ENCODE results near the gene ABCB6. TPM values are rescaled to one million over a fixed set of nuclear protein-coding genes. Genes with fewer than 3 reads are reported as not detected.
A peak's percentile ranks its signal among the peaks of the same experiment; 100 is the strongest.

Gene ABCB6
- total and polyA plus RNA-seq, 2 experiments from 2014 or later, result 21.8 to 25.3 TPM

- H3K4me2 ChIP-seq (ENCODE audit: unreplicated experiment), result no peak overlapping the region
- no peaks in the 10 kb centered on the region for H3K9me2 ChIP-seq (ENCODE audit: insufficient read depth)
- no peaks in the 10 kb centered on the region for H3K36me3 ChIP-seq (ENCODE audit: low read depth)
- H3K27ac ChIP-seq, result no peak overlapping the region
- H3F3A ChIP-seq (ENCODE audit: insufficient read depth), result peaks cover 17% of the 10 kb centered on the region
- in situ Hi-C loops (cut with MboI), result no loop called here
- peaks cover 11% of the 10 kb centered on the region; the same call in 1 of the 2 replicates for H3K4me1 ChIP-seq (ENCODE audit: insufficient read depth)
- H2AFZ ChIP-seq, result no peak overlapping the region
- no peak overlapping the region for H3K9ac ChIP-seq
- 78 to 84% methylated on average over 18 of the region's 18 CpGs for WGBS, 2 experiments (ENCODE audit: low coverage in 1 of 2, low lambda C conversion rate in 2 of 2, missing lambda C conversion rate in 2 of 2)
- no peaks in the 10 kb centered on the region for H3K27me3 ChIP-seq (replicated peaks; ENCODE audit: insufficient read depth)
- no peaks in the 10 kb centered on the region for H4K20me1 ChIP-seq (ENCODE audit: insufficient read depth)
- DNase-seq, result no peak
- TF ChIP-seq EZH2 (IDR thresholded peaks at IDR 0.05; ENCODE audit: insufficient read depth, poor library complexity, severe bottlenecking) (no peak), EZH2phosphoT487 (IDR thresholded peaks at IDR 0.05; ENCODE audit: insufficient read depth, low read depth) (no peak)
- H3K4me3 ChIP-seq, result no peak overlapping the region
- H3K9me3 ChIP-seq (ENCODE audit: low read depth), result no peaks in the 10 kb centered on the region
- H3K79me2 ChIP-seq (ENCODE audit: insufficient read depth), result 0 out of 2 replicates have a peak, but pooled peaks cover 3% of the 10 kb centered on the region
Observed at GRCh38 chr2:219209236-219210195, 9.2 kb downstream of the ABCB6 start.

GRCh38 chr2:219207884-219208740, 10.6 kb downstream of the ABCB6 start:
- peaks cover 17% of the 10 kb centered on the region for H3F3A ChIP-seq (ENCODE audit: insufficient read depth)
- H3K9ac ChIP-seq, result peak overlapping the region; percentile 77
- in situ Hi-C loops (cut with MboI), result no loop called here
- no peaks in the 10 kb centered on the region for H3K9me3 ChIP-seq (ENCODE audit: low read depth)
- 0 out of 2 replicates have a peak, but pooled peaks cover 3% of the 10 kb centered on the region for H3K79me2 ChIP-seq (ENCODE audit: insufficient read depth)
- H3K4me1 ChIP-seq (ENCODE audit: insufficient read depth), result peaks cover 11% of the 10 kb centered on the region; the same call in 1 of the 2 replicates
- peak overlapping the region; percentile 78 for H3K4me3 ChIP-seq
- peak overlapping the region; percentile 93 for H3K4me2 ChIP-seq (ENCODE audit: unreplicated experiment)
- H2AFZ ChIP-seq, result no peak overlapping the region
- H4K20me1 ChIP-seq (ENCODE audit: insufficient read depth), result no peaks in the 10 kb centered on the region
- peak overlapping the region; percentile 69 for H3K27ac ChIP-seq
- no peaks in the 10 kb centered on the region for H3K27me3 ChIP-seq (replicated peaks; ENCODE audit: insufficient read depth)
- peak; percentile 30 for DNase-seq
- TF ChIP-seq EZH2phosphoT487 (IDR thresholded peaks at IDR 0.05; ENCODE audit: insufficient read depth, low read depth) (no peak), EZH2 (IDR thresholded peaks at IDR 0.05; ENCODE audit: insufficient read depth, poor library complexity, severe bottlenecking) (no peak)
- 88 to 90% methylated on average over 17 of the region's 17 CpGs for WGBS, 2 experiments (ENCODE audit: low coverage in 1 of 2, low lambda C conversion rate in 2 of 2, missing lambda C conversion rate in 2 of 2)
- H3K36me3 ChIP-seq (ENCODE audit: low read depth), result no peaks in the 10 kb centered on the region
- no peaks in the 10 kb centered on the region for H3K9me2 ChIP-seq (ENCODE audit: insufficient read depth)

GRCh38 chr2:219207134-219207883, 11.4 kb downstream of the ABCB6 start:
- no peaks in the 10 kb centered on the region for H3K36me3 ChIP-seq (ENCODE audit: low read depth)
- peaks cover 11% of the 10 kb centered on the region; the same call in 1 of the 2 replicates for H3K4me1 ChIP-seq (ENCODE audit: insufficient read depth)
- WGBS, 2 experiments (ENCODE audit: low coverage in 1 of 2, low lambda C conversion rate in 2 of 2, missing lambda C conversion rate in 2 of 2), result 8 to 11% methylated on average over 18 to 22 of the region's 22 CpGs
- peaks cover 17% of the 10 kb centered on the region for H3F3A ChIP-seq (ENCODE audit: insufficient read depth)
- no peaks in the 10 kb centered on the region for H4K20me1 ChIP-seq (ENCODE audit: insufficient read depth)
- peak overlapping the region; percentile 93 for H3K4me2 ChIP-seq (ENCODE audit: unreplicated experiment)
- DNase-seq, result no peak
- in situ Hi-C loops (cut with MboI), result no loop called here
- peak overlapping the region; percentile 88 for H2AFZ ChIP-seq
- no peaks in the 10 kb centered on the region for H3K9me2 ChIP-seq (ENCODE audit: insufficient read depth)
- peak overlapping the region; percentile 77 for H3K9ac ChIP-seq
- H3K4me3 ChIP-seq, result peak overlapping the region; percentile 78
- H3K79me2 ChIP-seq (ENCODE audit: insufficient read depth), result 0 out of 2 replicates have a peak, but pooled peaks cover 3% of the 10 kb centered on the region
- peak overlapping the region; percentile 69 for H3K27ac ChIP-seq
- H3K9me3 ChIP-seq (ENCODE audit: low read depth), result no peaks in the 10 kb centered on the region
- TF ChIP-seq EZH2 (IDR thresholded peaks at IDR 0.05; ENCODE audit: insufficient read depth, poor library complexity, severe bottlenecking), result no peak
- no peak for TF ChIP-seq EZH2phosphoT487 (IDR thresholded peaks at IDR 0.05; ENCODE audit: insufficient read depth, low read depth)
- H3K27me3 ChIP-seq (replicated peaks; ENCODE audit: insufficient read depth), result no peaks in the 10 kb centered on the region

Data from GM23248 (cell line).